Spleen (tissue), 11 donors: ENCODE data around the gene TSHR. TPM values are rescaled to one million over a fixed set of nuclear protein-coding genes. Genes with fewer than 3 reads are reported as not detected.

Experiments used
- DNase-seq: peaks from one replicate; pipeline ENCODE4 v3.0.0-alpha.2; 2020
- H3K27ac ChIP-seq, 8 donors: fragments of 200-600 bp; sonication (generic) in 7 of 8; 1 replicate in 4 of 8; 2 replicates in 4 of 8; pipeline versions ENCODE4 v1.5.0 to v1.8.0; 2016 to 2021; ENCODE audit warnings: inconsistent platforms in 4 of 8, mild to moderate bottlenecking in 4 of 8, moderate library complexity in 1 of 8
- H3K27me3 ChIP-seq, 7 donors: fragments of 200-600 bp; sonication (generic) in 6 of 7; replicated peaks in 1 of 7; 1 replicate in 4 of 7; 2 replicates in 3 of 7; pipeline versions ENCODE4 v1.5.0 to v1.8.0; 2016 to 2021; ENCODE audit warnings: inconsistent platforms in 3 of 7, mild to moderate bottlenecking in 1 of 7
- H3K36me3 ChIP-seq, 6 donors: fragments of 200-600 bp; sonication (generic) in 5 of 6; 1 replicate in 4 of 6; 2 replicates in 2 of 6; pipeline versions ENCODE4 v1.5.0 to v1.8.0; 2016 to 2021; ENCODE audit warnings: inconsistent platforms in 2 of 6
- H3K4me1 ChIP-seq, 6 donors: fragments of 200-600 bp; sonication (generic) in 5 of 6; 1 replicate in 3 of 6; 2 replicates in 3 of 6; pipeline versions ENCODE4 v1.5.0 to v1.8.0; 2016 to 2021; ENCODE audit warnings: inconsistent platforms in 3 of 6
- H3K4me3 ChIP-seq, 8 donors: fragments of 200-600 bp; sonication (generic) in 7 of 8; 1 replicate in 4 of 8; 2 replicates in 4 of 8; pipeline versions ENCODE4 v1.5.0 to v1.8.0; 2016 to 2021; ENCODE audit warnings: inconsistent platforms in 4 of 8, mild to moderate bottlenecking in 4 of 8, moderate library complexity in 2 of 8
- H3K9me3 ChIP-seq, 8 donors: fragments of 200-600 bp; sonication (generic) in 7 of 8; 1 replicate in 4 of 8; 2 replicates in 4 of 8; pipeline versions ENCODE4 v1.5.0 to v1.8.0; 2016 to 2021; ENCODE audit warnings: inconsistent platforms in 4 of 8
- CTCF ChIP-seq, 11 experiments: fragments of 200-600 bp in 7 of 11; fragments of 450-650 bp in 4 of 11; sonication (generic) in 4 of 11; IDR thresholded peaks in 8 of 11; conservative IDR thresholded peaks in 3 of 11; 1 replicate in 7 of 11; 2 replicates in 4 of 11; pipeline versions ENCODE4 v1.4.0 to v1.8.0; 2016 to 2021; ENCODE audit warnings: antibody characterized with exemption in 11 of 11, inconsistent platforms in 4 of 11, mild to moderate bottlenecking in 1 of 11
- POLR2A ChIP-seq, 3 donors: fragments of 450-650 bp; IDR thresholded peaks; one replicate each; pipeline ENCODE4 v1.5.1; 2017; ENCODE audit warnings: antibody characterized with exemption in 3 of 3, mild to moderate bottlenecking in 1 of 3
- POLR2AphosphoS5 ChIP-seq, 3 donors: sonication (generic); formaldehyde crosslinking; IDR thresholded peaks; one replicate each; pipeline ENCODE4 v1.5.1; 2017; ENCODE audit warnings: antibody characterized with exemption in 3 of 3
- WGBS, 5 donors: extraction: QIAGEN DNeasy Blood & Tissue Kit in 3 of 5; methylation state at CpG; one replicate each; pipeline versions ENCODE4 v1.1.5 to v1.1.7; 2013 to 2018; 5-methylcytosine and 5-hydroxymethylcytosine counted together
- intact Hi-C: fragments of 100-400 bp; cut with DNase I; formaldehyde crosslinking; loops from one replicate; pipeline ENCODE4 v1.15.0; 2023; ENCODE audit warnings: low total_unique reads
- polyA plus RNA-seq, 3 donors: library from polyadenylated mRNA; stranded (reverse); fragments of 200-250 nt; gene quantifications; one replicate each; pipeline ENCODE4 v1.2.1, GENCODE V29; 2013
- total RNA-seq, 7 donors: library from RNA; depleted of rRNA in 3 of 7; stranded (reverse); fragments of >200 nt in 3 of 7; fragmentation: NEBNext Ultra II Directional in 4 of 7; extraction: Animal tissue kit (Norgen Biotek cat#: 25700) in 4 of 7; gene quantifications; one replicate each; pipeline versions ENCODE4 v1.1.0 to v1.2.1, GENCODE V29; 2016 to 2021
- donor health status: healthy with polysubstance abuse.
- donor health status: DM: no; HTN: no; CAD: no; lungs with moderate emphysema.
- donor health status: DM: no; HTN: no; CAD: no.
- donor health status: Bipolar disorder and iron deficiency.
- donor health status: healthy.
- donor health status: DM: no; HTN: no; CAD: no.
- donor health status: DM: yes; HTN: yes; CAD: no.

The TSHR gene
- total and polyA plus RNA-seq, 10 donors = 0.22 to 3.1 (median 0.46) TPM; not detected in 1

GRCh38 chr14:80957613-80958012 lies 2.2 kb downstream of the TSHR start:
- Histone ChIP-seq H3K27me3 (peaks cover 0 to 10% (median 0%) of the 10 kb centered on the region in 7 donors), H3K4me1 (peaks cover 9 to 59% (median 38%) of the 10 kb centered on the region in 6 donors), H3K27ac (peak overlapping the region in 2 of 8 donors; percentile 74 to 79), H3K4me3 (no peak overlapping the region), H3K36me3 (no peaks in the 10 kb centered on the region), H3K9me3 (no peaks in the 10 kb centered on the region)
- 76 to 84% (median 80%) methylated on average over 2 of the region's 2 CpGs for WGBS, 5 donors
- TF ChIP-seq CTCF (IDR thresholded peaks at IDR 0.05 in 8 of 11, conservative IDR thresholded peaks at IDR 0.05 in 3 of 11) = no peak
- TF ChIP-seq POLR2A (IDR thresholded peaks at IDR 0.05) = no peak
- no peak for TF ChIP-seq POLR2AphosphoS5 (IDR thresholded peaks at IDR 0.05)
- DNase-seq = no peak
- intact Hi-C loops = no loop called here

GRCh38 chr14:80958226-80958625 lies 2.8 kb downstream of the TSHR start:
- H3K4me1 ChIP-seq = peaks cover 9 to 59% (median 38%) of the 10 kb centered on the region in 6 donors
- peak overlapping the region in 4 of 8 donors; percentile 65 to 79 (median 72) for H3K27ac ChIP-seq
- no peak overlapping the region for H3K4me3 ChIP-seq
- intact Hi-C loops = no loop called here
- peaks cover 0 to 10% (median 0%) of the 10 kb centered on the region in 7 donors for H3K27me3 ChIP-seq
- no peak for TF ChIP-seq CTCF (IDR thresholded peaks at IDR 0.05 in 8 of 11, conservative IDR thresholded peaks at IDR 0.05 in 3 of 11)
- TF ChIP-seq POLR2A (IDR thresholded peaks at IDR 0.05) = no peak
- no peak for TF ChIP-seq POLR2AphosphoS5 (IDR thresholded peaks at IDR 0.05)
- DNase-seq = no peak
- WGBS, 5 donors = 79 to 88% (median 85%) methylated on average over 2 of the region's 2 CpGs
- H3K36me3 ChIP-seq = no peaks in the 10 kb centered on the region
- H3K9me3 ChIP-seq = no peaks in the 10 kb centered on the region

GRCh38 chr14:80958939-80959338 lies 3.5 kb downstream of the TSHR start:
- 63 to 83% (median 75%) methylated on average over 3 of the region's 3 CpGs for WGBS, 5 donors
- intact Hi-C loops = no loop called here
- peak overlapping the region in 6 of 8 donors; percentile 48 to 79 (median 67) for H3K27ac ChIP-seq

More at GRCh38 chr14:80958939-80959338, 3.5 kb downstream of the TSHR start:
- H3K4me3 ChIP-seq = peak overlapping the region in 1 of 8 donors; percentile 43
- no peak for DNase-seq
- H3K4me1 ChIP-seq = peaks cover 9 to 59% (median 38%) of the 10 kb centered on the region in 6 donors
- TF ChIP-seq CTCF (IDR thresholded peaks at IDR 0.05 in 8 of 11, conservative IDR thresholded peaks at IDR 0.05 in 3 of 11) (no peak), POLR2A (IDR thresholded peaks at IDR 0.05) (no peak), POLR2AphosphoS5 (IDR thresholded peaks at IDR 0.05) (no peak)
- no peaks in the 10 kb centered on the region for H3K36me3 ChIP-seq
- H3K27me3 ChIP-seq = peaks cover 0 to 10% (median 0%) of the 10 kb centered on the region in 7 donors
- H3K9me3 ChIP-seq = no peaks in the 10 kb centered on the region
